HG02763 (cell line): ENCODE data around the gene GADD45GIP1.
"Not testable (repeated sequence)": the region's sequence is repeated elsewhere in the genome, so short reads cannot be mapped to it uniquely, and the experiment has no call there.

Experiments used
- ATAC-seq: cut with Tn5 transposase; IDR thresholded peaks from one replicate; pipeline ENCODE4 v1.9.1; 2021; ENCODE audit warnings: mild to moderate bottlenecking, moderate library complexity; ENCODE audit not compliant: unreplicated experiment

Gene GADD45GIP1

DNA sequence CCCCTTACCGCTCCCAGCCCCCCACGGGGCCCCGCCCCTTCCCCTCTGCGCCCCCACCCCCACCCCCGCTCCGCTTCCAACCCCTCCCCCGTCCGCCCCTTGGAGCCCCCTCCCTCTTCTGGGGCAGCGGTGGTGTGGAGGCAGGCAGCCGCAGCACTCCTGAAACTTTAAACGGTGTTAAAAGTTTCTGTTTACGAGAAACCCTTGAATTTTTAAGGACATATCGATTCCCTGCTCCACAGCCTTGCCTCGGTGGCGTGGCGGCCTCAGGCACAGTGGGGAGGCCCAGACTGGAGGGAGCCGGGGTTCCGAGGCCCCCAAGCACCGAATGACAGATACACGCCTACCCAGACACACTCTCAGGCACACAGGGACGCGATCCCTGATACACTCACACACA, 33.4 kb upstream of the GADD45GIP1 start:
- no peak for ATAC-seq

DNA sequence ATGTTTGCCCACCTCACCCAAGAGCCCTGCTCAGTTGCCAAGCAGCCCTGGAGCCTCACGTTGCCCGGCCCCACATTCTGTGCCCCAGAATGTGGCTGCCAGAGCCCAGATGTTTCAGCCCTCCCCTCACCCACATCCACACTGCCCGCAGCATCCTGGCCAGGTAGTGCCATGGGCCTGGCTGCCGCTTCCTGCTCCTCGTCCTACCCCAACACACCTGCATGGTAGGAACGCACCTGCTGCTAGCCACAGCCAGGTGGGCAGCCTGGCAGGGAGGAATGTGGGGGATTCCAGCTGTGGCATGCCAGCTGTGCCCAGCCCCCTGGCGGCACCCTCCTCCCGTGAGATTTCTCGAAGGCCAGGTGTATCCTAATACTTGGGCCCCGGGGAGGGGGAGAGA, 30.8 kb upstream of the GADD45GIP1 start:
- ATAC-seq: no peak

DNA sequence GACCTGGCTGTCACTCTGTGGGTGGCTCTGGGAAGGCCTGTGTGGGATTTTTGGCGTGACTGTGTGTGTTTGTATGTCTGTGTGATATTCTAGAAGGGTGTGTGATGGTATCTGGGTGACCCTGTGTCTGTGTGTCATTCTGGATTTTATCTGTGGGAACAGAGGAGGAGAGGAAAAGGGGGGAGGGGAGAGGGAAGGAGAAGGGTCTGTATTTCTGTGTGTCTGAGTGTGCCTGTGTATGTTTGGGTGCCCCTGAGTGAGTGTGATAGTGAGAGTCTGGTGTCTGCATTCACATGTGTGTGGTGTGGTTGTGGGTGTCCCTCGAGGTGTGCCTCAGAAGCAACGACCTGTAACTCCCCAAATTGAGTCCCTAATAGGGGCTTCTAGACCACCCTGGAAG, 30.2 kb upstream of the GADD45GIP1 start:
- ATAC-seq: no peak

DNA sequence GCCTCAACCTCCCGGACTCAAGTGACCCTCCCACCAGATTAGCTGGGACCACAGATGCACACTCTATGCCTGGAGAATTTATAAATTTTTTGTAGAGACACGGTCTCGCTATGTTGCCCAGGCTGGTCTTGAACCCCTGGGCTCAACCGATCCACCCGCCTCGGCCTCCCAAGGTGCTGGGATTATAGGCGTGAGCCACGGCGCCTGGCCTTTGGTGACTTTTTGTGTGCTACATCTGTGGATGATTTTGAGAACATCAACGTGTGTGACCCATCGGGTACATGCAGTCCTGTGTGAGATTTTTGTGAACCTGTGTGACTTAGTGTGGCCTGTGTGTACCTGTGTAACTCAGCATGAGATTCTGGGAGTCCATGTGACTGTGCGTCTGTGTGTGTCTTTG, 29.7 kb upstream of the GADD45GIP1 start:
- no peak for ATAC-seq

DNA sequence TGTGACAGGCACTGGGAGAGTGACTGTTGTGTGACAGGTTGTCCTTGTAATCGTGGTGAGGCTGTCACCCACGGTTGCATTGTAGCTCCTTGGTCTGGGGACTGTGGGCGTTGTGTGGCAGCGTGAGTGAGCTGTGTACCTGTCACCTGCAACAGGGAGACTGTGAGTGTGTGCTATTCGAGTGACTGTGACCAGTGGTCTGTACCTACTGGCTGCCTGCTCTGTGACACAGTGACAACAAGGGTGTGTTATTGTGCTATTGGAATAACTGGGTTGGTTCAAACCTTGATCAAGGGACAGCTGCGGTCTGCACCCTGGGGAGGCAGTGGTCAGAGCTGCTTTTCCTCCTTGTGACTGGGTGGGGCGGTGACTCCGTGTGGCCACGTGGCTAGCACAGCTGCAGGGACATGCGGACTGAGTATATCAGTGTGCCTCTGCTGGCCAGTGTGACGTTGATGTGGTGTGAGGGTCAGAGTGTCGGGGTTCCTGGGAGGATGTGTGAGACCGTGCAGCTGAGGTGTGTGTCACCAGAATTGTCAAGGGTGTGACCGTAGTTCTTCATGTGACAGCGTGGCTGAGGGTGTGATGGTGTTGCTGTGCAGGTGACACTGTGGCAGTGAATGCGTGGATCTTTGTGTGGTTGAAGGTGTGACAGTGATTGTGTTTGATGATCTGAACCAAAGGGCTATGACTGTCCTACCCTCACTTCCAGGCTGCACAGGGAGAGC, 28.2 kb upstream of the GADD45GIP1 start:
- ATAC-seq: no peak

DNA sequence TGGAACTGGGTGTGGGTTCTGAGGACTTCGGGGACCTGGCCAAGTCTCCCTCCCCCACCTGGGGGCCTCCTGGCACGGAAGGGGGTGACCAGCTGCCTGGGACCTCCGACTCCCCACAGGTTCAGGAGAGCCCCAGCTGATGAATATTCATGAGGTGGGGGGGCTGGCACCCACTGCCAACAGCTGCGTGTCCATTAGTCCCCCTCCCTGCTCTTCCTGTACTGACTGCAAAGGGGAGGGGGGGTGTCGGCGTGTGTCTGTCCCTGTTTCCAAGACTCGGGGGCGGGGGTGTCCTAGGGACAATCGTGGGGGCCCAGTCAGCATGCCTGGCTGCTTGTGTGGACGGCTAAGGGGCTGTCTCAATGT, 27.6 kb upstream of the GADD45GIP1 start:
- ATAC-seq: no peak

DNA sequence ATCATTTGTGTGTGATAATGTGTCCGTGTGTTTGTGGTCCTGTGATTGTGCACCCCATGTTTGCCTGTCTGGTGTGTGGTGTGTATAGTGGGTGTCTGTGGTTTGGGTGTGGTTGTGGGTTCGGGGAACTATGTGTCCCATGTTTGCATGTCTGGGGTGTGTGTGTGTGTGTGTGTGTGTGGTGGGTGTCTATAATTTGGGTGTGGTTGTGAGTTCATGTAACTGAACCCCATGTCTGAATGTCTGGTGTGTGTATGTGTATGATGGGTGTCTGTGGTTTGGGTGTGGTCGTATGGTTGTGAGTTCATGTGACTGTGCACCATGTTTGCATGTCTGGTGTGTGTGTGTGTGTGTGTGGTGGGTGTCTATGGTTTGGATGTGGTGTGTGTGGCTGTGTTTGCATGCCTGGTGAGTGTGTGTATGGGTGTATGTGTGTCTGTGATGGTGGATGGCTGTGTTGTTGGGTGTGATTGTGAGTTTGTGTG, 27.2 kb upstream of the GADD45GIP1 start:
- no peak for ATAC-seq

DNA sequence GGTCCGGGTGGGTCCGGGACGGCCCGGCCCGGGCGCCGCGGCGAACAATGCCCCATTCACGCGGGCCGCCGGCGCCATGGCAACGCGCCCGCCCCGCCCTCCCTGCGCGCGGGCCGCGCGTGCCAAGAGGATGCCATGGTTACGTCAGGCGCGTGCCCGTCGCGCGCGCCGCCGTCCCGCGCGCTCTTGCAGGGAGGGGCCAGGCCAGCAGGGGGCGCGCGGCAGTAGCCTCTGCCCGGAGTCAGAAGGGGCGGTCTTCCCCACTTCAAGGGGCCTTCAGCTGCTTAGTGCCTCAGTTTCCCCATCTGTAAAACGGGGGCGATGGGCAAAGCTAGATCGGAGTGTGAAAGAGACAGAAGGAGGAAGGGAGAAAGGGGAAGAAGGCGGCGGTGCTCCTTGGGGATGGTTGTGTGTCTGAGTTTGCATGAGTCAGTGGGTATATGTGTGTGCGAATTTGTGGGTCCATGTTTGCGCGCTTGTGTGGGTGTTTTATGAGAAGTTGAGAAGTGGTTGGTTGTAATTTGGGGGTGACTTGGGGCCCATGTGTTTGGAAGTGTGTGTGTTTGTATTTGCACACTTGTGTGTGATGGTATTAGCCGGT, 26.6 kb upstream of the GADD45GIP1 start:
- peak; percentile 50 for ATAC-seq

DNA sequence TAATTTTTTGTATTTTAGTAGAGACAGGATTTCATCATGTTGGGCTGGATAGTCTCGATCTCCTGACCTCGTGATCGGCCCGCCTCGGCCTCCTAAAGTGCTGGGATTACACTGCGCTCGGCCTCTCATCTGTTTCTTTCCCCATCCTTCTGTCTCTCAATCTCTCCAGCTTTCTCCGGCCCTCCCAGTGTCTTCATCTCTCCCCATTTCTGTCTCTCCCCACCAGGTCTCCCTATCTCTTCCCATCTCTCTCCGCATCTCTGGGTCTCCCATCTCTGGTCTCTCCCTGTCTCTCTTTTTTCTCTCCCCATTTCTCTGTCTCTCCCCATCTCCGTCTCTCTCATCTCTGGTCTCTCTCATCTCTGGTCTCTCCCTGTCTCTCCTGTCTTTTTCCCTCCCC, 26.1 kb upstream of the GADD45GIP1 start:
- ATAC-seq: no peak

DNA sequence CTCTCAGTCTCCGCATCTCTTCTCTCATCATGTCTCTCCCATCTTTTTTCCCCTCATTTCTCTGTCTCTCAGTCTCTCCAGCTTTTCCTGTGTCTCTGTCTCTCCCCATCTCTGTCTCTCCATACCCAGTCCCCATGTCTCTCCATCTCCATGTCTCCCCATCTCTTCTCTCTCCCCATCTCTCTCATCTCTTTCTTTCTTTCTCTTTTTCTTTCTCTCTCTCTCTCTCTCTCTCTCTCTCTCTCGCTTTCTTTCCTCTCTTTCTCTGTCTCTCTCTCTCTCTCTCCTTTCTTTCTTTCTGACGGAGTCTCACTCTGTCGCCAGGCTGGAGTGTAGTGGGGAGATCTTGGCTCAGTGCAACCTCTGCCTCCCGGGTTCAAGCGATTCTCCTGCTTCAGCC, 25.6 kb upstream of the GADD45GIP1 start:
- no peak for ATAC-seq

DNA sequence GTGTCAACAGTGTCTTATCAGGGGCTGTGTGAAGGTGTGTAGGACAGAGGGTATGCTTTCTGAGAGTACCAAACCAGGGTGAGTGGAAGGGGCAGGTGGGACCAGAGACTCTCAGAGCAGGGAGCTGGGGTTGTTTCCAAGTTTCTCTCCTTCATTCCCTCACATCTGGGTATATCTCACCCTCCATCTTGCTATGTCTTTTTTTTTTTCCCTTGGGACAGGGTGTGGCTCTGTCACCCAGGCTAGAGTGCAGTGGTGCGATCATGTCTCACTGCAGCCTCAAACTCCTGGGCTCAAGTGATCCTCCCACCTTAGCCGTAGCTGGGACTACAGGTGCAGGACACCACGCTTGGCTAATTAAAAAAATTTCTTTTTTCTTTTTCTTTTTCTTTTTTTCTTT, 23.0 kb upstream of the GADD45GIP1 start:
- no peak for ATAC-seq

DNA sequence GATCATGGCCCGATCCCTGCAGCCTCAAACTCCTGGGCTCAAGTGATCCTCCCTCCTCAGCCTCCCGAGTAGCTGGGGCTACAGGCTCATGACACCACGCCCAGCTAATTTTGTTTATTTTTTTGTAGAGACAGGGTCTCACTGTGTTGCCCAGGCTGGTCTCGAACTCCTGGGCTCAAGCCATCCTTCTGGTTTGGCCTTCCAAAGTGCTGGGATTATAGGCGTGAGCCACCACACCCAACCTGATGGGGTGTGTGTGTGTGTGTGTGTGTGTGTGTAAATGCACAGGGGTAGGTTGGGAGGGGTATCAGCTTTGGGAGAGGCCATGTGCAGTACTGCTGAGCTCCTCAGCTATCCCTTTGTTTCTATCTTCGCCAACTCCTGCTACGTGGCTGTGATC, 19.1 kb upstream of the GADD45GIP1 start:
- not testable (repeated sequence) for ATAC-seq

DNA sequence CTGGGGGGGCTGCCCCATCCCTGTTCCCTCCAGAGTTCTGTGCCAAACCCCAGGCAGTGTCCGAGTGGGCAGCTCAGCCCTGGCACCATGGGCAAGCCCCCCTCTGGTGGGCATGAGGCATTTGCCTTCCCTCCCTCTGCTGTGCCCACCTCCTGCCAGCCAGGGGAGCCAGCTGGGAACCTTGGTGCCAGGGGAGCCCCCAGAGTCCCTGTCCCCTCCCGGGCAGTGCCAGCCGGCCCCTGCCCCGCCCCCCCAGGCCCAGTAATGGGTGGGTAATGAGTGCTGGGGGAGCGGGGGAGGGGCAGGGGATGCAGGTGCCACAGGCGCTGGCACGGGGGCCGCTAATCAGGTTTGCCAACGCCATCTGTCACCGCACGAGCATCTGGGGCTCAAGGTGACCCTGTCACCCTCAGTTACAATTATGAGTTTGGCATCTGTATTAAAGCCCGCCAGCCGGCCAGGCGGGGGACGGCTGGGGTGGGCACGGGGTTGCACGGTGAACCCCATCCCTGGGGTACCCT, 18.3 kb upstream of the GADD45GIP1 start:
- ATAC-seq: no peak

DNA sequence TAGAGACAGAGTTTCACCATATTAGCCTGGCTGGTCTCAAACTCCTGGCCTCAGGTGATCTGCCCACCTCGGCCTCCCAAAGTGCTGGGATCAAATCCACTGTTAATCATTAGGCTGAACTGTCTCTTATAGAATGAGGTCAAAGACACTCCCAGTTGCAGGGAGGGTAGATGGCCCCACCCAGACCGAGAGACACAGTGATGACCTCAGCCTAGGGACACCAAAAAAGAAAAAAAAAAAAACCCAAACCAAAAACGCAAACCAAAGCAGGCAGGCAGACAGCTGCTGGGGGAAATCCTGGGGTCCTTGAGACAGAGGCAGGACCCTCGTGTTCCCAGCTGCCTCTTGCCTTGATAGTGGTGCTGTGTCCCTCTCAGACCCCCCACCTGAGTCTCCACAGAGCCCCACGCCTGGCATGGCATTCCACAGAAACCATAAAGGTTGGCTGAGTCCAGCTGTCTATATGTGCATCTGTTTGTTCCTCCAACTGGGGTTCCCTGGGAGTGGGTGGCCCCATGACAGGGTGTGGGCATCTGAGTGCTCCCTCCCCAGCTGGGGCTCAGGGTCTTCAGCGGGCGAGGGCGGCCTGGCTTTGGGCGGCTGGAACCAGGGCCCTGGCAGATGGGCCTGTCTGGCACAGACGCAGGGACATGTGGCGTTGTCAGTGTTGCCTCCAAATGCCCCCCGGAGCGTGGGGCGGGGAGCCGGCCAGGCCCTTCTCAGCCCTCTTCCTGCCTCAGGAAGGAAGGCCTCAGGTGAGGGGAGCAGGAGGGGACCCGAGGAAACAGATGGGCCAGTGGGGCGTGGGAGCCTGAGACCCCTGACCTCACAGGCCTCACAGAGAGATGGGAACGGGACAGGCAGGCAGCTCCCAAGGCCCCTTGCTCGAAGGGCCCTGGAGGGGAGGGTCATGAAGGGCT, 17.5 kb upstream of the GADD45GIP1 start:
- ATAC-seq: no peak

DNA sequence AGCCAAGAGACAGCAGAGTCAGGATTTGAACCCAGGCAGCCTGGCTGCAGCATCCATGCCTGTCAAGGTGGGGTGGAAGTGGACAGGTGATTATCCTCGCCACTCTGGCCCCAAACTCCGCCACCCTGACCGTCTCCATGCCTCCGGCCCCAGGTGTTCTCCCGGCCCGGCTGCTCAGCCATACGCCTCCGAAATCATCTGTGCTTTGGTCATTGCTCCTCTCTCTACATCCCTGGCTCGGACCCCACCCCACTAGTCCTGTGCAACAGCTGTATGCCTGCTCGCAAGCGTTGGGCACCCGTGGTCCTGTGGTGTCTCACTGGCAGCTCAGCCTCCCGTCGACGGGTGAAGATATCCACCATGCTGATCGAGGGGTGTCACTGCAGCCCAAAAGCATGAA, 16.2 kb upstream of the GADD45GIP1 start:
- no peak for ATAC-seq

DNA sequence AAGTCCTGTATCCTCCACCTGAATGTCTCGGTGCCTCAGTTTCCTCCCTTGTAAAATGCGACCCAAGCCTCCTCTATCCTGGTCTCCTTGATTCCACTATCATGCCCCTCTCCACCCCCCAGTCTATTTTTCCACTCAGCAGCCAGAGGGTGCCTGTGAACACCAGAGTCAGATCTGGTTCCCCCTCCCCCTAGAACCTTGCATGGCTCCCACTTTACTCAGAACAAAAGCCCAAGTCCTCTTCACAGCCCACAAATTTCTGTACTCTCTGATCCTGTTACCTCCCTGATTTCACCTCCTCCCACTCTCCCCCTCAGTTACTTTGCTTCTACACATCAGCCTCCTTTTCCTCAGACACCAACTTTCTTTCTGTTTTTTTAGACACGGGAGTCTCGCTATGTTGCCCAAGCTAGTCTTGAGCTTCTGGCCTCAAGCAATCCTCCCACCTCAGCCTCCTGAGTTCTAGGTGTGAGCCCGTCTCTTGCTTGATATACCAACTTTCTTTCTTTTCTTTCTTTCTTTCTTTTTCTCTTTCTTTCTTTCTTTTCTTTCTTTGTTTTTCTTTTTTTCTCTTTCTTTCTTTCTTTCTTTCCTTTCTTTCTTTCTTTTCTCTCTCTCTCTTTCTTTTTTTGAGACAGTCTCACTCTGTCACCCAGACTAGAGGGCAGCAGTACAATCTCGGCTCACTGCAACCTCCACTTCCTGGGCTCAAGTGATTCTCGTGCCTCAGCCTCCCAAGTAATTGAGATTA, 13.2 kb upstream of the GADD45GIP1 start:
- ATAC-seq: no peak

DNA sequence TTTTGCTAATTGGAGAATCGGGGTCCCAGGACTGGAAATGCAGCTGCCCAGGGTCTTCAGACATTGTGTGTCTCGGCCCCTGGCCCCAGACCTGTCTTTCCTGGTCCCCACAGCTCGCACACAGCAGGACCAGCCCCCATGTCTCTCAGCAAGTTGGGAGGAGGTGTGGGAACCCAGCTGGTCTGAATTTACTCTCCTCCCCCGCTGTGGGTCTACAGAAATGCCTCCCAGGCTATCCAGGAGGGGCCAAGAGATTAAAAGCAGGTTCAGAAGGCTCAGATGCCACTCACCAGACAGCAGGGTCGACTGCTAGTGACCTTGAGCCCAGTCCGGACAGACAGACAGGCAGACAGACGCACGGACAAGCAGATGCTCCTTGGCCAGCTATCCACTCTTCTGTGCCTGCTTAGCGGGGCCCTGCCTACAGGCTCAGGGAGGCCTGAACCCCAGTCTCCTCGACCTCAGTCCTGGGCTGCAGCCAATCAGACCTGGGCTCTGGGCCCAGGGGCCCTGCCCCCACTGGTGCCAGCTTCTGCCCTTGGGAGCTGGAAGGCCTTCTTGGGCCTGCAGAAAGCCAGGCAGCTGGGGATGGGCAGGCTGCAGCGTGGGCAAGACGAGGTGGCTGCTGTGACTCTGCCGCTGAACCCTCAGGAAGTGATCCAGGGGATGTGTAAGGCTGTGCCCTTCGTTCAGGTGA, 12.4 kb upstream of the GADD45GIP1 start, which contains the start of gene DAND5:
Gene DAND5, plus strand, starts transcription at position 285 of the 697 bp plus-strand sequence. Its CDS starts 85 bp downstream, at position 370.
- ATAC-seq: no peak

DNA sequence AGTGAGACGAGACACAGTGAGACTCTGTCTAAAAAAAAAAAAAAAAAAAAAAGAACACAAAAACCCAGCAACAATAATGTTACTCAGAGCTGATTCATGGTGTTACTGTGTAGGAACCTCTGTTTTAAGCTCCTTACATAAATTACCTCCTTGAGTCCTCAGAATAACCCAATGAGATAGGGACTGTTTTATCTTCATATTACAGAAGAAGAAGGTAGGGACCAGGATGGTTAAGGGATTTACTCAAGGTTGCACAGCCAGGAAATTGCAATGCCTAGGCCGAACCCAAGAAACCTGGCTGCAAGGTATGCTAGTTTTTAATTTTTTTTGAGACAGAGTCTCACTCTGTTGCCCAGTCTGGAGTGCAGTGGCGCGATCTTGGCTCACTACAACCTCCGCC, 10.9 kb upstream of the GADD45GIP1 start:
- ATAC-seq: no peak

DNA sequence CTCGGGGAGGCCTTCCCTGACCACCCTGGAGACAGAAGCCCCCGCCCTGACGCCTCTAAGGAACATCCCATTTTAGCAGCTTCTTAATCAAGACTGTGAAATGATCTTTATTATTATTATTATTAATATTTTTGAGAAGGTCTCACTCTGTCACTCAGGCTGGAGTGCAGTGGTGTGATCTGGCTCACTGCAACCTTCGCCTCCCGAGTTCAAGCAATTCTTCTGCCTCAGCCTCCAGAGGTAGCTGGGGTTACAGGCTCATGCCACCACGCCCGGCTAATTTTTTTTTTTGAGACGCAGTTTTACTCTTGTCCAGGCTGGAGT, 8.8 kb upstream of the GADD45GIP1 start:
- ATAC-seq: no peak
